ENCODE results near the gene HOXD8.

HOXD8 gene

DNA sequence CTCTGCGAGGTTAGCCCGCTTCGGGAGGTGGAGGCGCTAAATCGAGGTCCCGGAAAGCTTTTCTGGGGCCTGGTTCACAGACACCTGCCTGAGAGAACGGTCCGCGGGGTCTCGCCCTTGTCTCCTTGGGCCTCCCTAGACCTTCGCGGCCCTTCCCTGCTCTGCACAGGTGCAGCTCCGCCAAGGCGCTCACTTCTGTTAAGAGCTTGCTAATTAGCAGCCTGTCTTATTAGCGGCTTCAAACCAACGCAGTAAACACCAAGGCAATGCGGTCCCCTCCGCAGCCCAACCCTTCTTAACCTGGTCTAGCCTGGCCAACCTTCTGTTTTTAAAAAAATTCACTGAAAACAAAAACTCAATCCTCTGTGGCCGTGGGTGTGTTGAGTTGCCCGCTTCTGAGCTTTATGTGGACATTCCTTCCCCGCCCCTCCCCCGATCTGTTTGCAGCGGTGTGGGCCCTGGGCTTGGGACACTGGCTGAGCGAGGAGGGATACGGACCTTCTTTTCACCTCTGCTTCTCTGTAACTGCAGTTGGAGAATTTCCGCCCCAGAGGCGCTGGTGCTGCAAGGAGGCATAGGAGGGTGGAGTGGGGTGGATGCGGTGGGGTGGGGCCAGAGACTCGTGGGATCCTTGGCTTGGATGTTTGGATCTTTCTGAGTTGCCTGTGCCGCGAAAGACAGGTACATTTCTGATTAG, 18.4 kb downstream of the HOXD8 start:
- TF ChIP-seq FOXP2 (optimal IDR thresholded peaks at IDR 0.05; ENCODE audit: borderline replicate concordance, extremely low read depth, extremely low read length, insufficient read depth) (no peak), SIN3A (IDR thresholded peaks at IDR 0.05; ENCODE audit: borderline replicate concordance, insufficient read depth, low read length) (no peak), POLR2AphosphoS5 (IDR thresholded peaks at IDR 0.05; ENCODE audit: low read depth, low read length) (no peak), TAF1 (IDR thresholded peaks at IDR 0.05; ENCODE audit: borderline replicate concordance, insufficient read depth, low read length) (no peak)

GRCh38 chr2:176148751-176149421, 19.4 kb downstream of the HOXD8 start:
- TF ChIP-seq TAF1 (IDR thresholded peaks at IDR 0.05; ENCODE audit: borderline replicate concordance, insufficient read depth, low read length) (no peak), REST (IDR thresholded peaks at IDR 0.05; ENCODE audit: insufficient read depth in 1 of 2, low read depth in 2 of 2, low read length in 2 of 2) (no peak), POLR2AphosphoS5 (IDR thresholded peaks at IDR 0.05; ENCODE audit: low read depth, low read length) (no peak), SIN3A (IDR thresholded peaks at IDR 0.05; ENCODE audit: borderline replicate concordance, insufficient read depth, low read length) (no peak), FOXP2 (optimal IDR thresholded peaks at IDR 0.05; ENCODE audit: borderline replicate concordance, extremely low read depth, extremely low read length, insufficient read depth) (no peak)

GRCh38 chr2:176149481-176149938, 20.0 kb downstream of the HOXD8 start:
- TF ChIP-seq REST (IDR thresholded peaks at IDR 0.05; ENCODE audit: insufficient read depth in 1 of 2, low read depth in 2 of 2, low read length in 2 of 2) (no peak), TAF1 (IDR thresholded peaks at IDR 0.05; ENCODE audit: borderline replicate concordance, insufficient read depth, low read length) (no peak), SIN3A (IDR thresholded peaks at IDR 0.05; ENCODE audit: borderline replicate concordance, insufficient read depth, low read length) (no peak), FOXP2 (optimal IDR thresholded peaks at IDR 0.05; ENCODE audit: borderline replicate concordance, extremely low read depth, extremely low read length, insufficient read depth) (no peak), POLR2AphosphoS5 (IDR thresholded peaks at IDR 0.05; ENCODE audit: low read depth, low read length) (no peak)

GRCh38 chr2:176149939-176150583, 20.6 kb downstream of the HOXD8 start:
- no peak for TF ChIP-seq TAF1 (IDR thresholded peaks at IDR 0.05; ENCODE audit: borderline replicate concordance, insufficient read depth, low read length)
- no peak for TF ChIP-seq FOXP2 (optimal IDR thresholded peaks at IDR 0.05; ENCODE audit: borderline replicate concordance, extremely low read depth, extremely low read length, insufficient read depth)
- TF ChIP-seq POLR2AphosphoS5 (IDR thresholded peaks at IDR 0.05; ENCODE audit: low read depth, low read length) = no peak
- no peak for TF ChIP-seq SIN3A (IDR thresholded peaks at IDR 0.05; ENCODE audit: borderline replicate concordance, insufficient read depth, low read length)
- no peak for TF ChIP-seq REST (IDR thresholded peaks at IDR 0.05; ENCODE audit: insufficient read depth in 1 of 2, low read depth in 2 of 2, low read length in 2 of 2)
